ENCODE measurements around the gene CCDC142.

CCDC142 gene

DNA sequence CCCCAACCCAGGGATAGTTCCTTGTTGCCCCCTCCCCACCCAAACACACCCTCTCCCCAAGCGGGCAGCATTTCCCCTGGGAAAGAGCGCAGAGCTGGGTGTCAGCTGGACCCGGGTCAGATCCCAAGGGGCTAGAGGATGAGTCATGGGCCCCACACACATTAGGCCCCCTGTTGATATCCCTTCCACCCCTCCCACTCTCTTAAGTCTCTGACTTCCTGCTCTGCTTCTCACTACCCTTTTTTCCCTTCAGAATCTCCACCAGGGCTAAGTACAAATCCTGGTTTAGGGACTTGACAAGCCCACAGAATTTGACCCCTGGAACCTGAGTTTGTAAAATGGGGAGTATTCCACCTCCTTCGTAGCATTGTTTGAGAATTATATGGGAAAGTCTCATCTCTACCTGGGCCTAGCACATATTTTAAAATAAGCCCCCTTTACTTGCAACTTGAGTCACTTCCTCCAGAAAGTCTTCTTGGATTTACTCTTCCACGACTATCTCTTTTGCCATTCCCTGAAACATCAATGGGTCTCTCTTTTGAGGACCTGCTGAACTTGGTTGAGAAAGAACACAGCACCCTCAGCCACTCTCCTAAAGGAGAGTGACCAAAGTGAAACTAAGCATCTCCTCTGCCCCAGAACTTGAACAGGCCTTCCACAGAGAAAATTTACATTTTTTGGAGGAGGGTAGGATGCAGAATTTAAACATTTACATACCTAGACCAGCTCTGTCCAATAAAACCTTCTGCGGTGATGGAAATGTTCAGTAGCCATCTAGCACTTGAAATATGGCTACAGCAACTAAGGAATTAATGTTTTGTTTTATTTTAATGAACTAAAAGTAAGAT, 45.7 kb downstream of the CCDC142 start:
- no peak for DNase-seq
- H3K4me3 ChIP-seq (ENCODE audit: low read depth, low read length) = no peak overlapping the region
- TF ChIP-seq, protein P1, sequence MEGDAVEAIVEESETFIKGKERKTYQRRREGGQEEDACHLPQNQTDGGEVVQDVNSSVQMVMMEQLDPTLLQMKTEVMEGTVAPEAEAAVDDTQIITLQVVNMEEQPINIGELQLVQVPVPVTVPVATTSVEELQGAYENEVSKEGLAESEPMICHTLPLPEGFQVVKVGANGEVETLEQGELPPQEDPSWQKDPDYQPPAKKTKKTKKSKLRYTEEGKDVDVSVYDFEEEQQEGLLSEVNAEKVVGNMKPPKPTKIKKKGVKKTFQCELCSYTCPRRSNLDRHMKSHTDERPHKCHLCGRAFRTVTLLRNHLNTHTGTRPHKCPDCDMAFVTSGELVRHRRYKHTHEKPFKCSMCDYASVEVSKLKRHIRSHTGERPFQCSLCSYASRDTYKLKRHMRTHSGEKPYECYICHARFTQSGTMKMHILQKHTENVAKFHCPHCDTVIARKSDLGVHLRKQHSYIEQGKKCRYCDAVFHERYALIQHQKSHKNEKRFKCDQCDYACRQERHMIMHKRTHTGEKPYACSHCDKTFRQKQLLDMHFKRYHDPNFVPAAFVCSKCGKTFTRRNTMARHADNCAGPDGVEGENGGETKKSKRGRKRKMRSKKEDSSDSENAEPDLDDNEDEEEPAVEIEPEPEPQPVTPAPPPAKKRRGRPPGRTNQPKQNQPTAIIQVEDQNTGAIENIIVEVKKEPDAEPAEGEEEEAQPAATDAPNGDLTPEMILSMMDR (IDR thresholded peaks at IDR 0.05; ENCODE audit: low read depth, low read length) = no peak
- no peaks in the 10 kb centered on the region for H3K36me3 ChIP-seq
- peaks cover 3% of the 10 kb centered on the region; the same call in 1 of the 2 replicates for H3K4me1 ChIP-seq
- H3K9me3 ChIP-seq = no peaks in the 10 kb centered on the region
- no peaks in the 10 kb centered on the region for H3K27me3 ChIP-seq

- peaks cover 3% of the 10 kb centered on the region; the same call in 1 of the 2 replicates for H3K4me1 ChIP-seq
- TF ChIP-seq, protein P1 (IDR thresholded peaks at IDR 0.05; ENCODE audit: low read depth, low read length) = no peak
- no peak overlapping the region for H3K4me3 ChIP-seq (ENCODE audit: low read depth, low read length)
Observed at GRCh38 chr2:74436111-74436805, 46.5 kb downstream of the CCDC142 start.

DNA sequence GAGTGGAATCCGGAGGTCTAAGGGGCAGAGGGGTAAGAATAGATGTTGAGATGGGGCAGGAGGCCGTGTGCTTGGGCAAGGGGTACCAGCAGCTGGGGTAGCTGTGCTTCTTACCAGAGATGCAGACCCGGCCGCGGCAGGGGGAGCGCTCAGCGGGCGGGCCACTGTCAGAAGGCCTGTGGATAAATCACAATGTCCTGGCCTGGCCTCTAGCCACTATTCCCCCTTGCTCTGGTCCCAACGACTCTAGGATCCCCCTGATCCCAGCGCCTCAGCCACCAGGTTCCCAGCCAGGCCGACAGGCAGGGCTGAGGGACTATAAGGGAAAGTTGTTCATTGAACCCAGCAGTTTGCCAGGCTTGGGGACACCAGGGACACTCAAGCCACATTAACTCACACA, 52.3 kb downstream of the CCDC142 start:
- Histone ChIP-seq H3K9me3 (no peaks in the 10 kb centered on the region), H3K4me1 (no peaks in the 10 kb centered on the region), H3K27me3 (no peaks in the 10 kb centered on the region), H3K36me3 (no peaks in the 10 kb centered on the region), H3K4me3 (ENCODE audit: low read depth, low read length) (no peak overlapping the region)
- TF ChIP-seq, protein P1 (IDR thresholded peaks at IDR 0.05; ENCODE audit: low read depth, low read length) = no peak
- DNase-seq = no peak

More at GRCh38 chr2:74436111-74436805, 46.5 kb downstream of the CCDC142 start:
- Histone ChIP-seq H3K9me3 (no peaks in the 10 kb centered on the region), H3K27me3 (no peaks in the 10 kb centered on the region), H3K36me3 (no peaks in the 10 kb centered on the region)
- no peak for DNase-seq

- Histone ChIP-seq H3K27me3 (no peaks in the 10 kb centered on the region), H3K9me3 (no peaks in the 10 kb centered on the region), H3K36me3 (no peaks in the 10 kb centered on the region), H3K4me3 (ENCODE audit: low read depth, low read length) (no peak overlapping the region), H3K4me1 (no peaks in the 10 kb centered on the region)
- DNase-seq = no peak
- TF ChIP-seq, protein P1 (IDR thresholded peaks at IDR 0.05; ENCODE audit: low read depth, low read length) = no peak
Observed at GRCh38 chr2:74429487-74430451, 53.0 kb downstream of the CCDC142 start.

- DNase-seq = no peak
- Histone ChIP-seq H3K36me3 (no peaks in the 10 kb centered on the region), H3K4me1 (no peaks in the 10 kb centered on the region), H3K9me3 (no peaks in the 10 kb centered on the region), H3K27me3 (no peaks in the 10 kb centered on the region), H3K4me3 (ENCODE audit: low read depth, low read length) (no peak overlapping the region)
- TF ChIP-seq, protein P1 (IDR thresholded peaks at IDR 0.05; ENCODE audit: low read depth, low read length) = no peak
Observed at GRCh38 chr2:74428675-74429074, 54.1 kb downstream of the CCDC142 start.

Measured in BE2C (cell line).